ENCODE data around the gene CHIA. TPM values are rescaled to one million over a fixed set of nuclear protein-coding genes. Genes with fewer than 3 reads are reported as not detected.

The CHIA gene
- polyA plus RNA-seq, 1 of the 3 experiments (the other 2 are of a cell fraction) = not detected

- H3K9ac ChIP-seq = no peak overlapping the region
- POLR2A ChIA-PET = no interaction called here
- CTCF ChIA-PET = interaction anchor here (0.8 to 1.2 kb wide), 5 partner anchors 9 to 488 kb away, joined by 3 to 4 read pairs (median 3); no protein-coding TSS in a partner anchor
- no peaks in the 10 kb centered on the region for H3K79me2 ChIP-seq (ENCODE audit: insufficient read depth)
- H3K4me1 ChIP-seq (ENCODE audit: control insufficient read depth in 1 of 2, insufficient read depth in 2 of 2, low read depth in 1 of 2, low read length in 1 of 2) = no peaks in the 10 kb centered on the region
- H2AFZ ChIP-seq (ENCODE audit: low read depth) = no peak overlapping the region
- H3K36me3 ChIP-seq (replicated peaks in 1 of 2; ENCODE audit: control insufficient read depth in 1 of 2, insufficient read depth in 2 of 2, low read length in 1 of 2) = no peaks in the 10 kb centered on the region
- WGBS (ENCODE audit: low lambda C conversion rate) = 17% methylated on average over 5 of the region's 5 CpGs
- no peaks in the 10 kb centered on the region for H3K9me2 ChIP-seq
- H3F3A ChIP-seq (replicated peaks; ENCODE audit: insufficient read depth) = no peaks in the 10 kb centered on the region
- H3K9me3 ChIP-seq = 0 out of 2 replicates have a peak, but pooled peaks cover 4% of the 10 kb centered on the region
- DNase-seq = no peak
- no peak overlapping the region for H3K4me2 ChIP-seq
- no peaks in the 10 kb centered on the region for H4K20me1 ChIP-seq (ENCODE audit: insufficient read depth)
- H3K27ac ChIP-seq (ENCODE audit: low read depth in 2 of 2, low read length in 1 of 2) = no peak overlapping the region
- H3K27me3 ChIP-seq (ENCODE audit: insufficient read depth) = no peaks in the 10 kb centered on the region; the same call in 1 of the 2 replicates
- no peak overlapping the region for H3K4me3 ChIP-seq (ENCODE audit: low read depth in 2 of 2, low read length in 1 of 2)
- no peak for TF ChIP-seq RXRA (IDR thresholded peaks at IDR 0.05; ENCODE audit: borderline replicate concordance, low read depth)
- no peak for TF ChIP-seq FOSL2 (IDR thresholded peaks at IDR 0.05; ENCODE audit: borderline replicate concordance, low read depth)
- no peak for TF ChIP-seq GABPA (IDR thresholded peaks at IDR 0.05; ENCODE audit: low read depth)
- no peak for TF ChIP-seq IRF3 (IDR thresholded peaks at IDR 0.05; ENCODE audit: low read depth, low read length)
- no peak for TF ChIP-seq YY1 (IDR thresholded peaks at IDR 0.05; ENCODE audit: low read depth)
- no peak for TF ChIP-seq JUND (IDR thresholded peaks at IDR 0.05)
- TF ChIP-seq TCF12 (IDR thresholded peaks at IDR 0.05) = no peak
- no peak for TF ChIP-seq EP300 (IDR thresholded peaks at IDR 0.05; ENCODE audit: borderline replicate concordance in 1 of 2, low read depth in 1 of 2, low read length in 1 of 2)
- no peak for TF ChIP-seq REST (IDR thresholded peaks at IDR 0.05; ENCODE audit: low read depth, low read length)
- no peak for TF ChIP-seq MEF2A (IDR thresholded peaks at IDR 0.05; ENCODE audit: borderline replicate concordance, low read depth)
- no peak for TF ChIP-seq RCOR1 (IDR thresholded peaks at IDR 0.05; ENCODE audit: low read length)
- TF ChIP-seq FOXM1 (IDR thresholded peaks at IDR 0.05; ENCODE audit: low read depth) = no peak
Observed at GRCh38 chr1:111281411-111281810, 9.2 kb upstream of the CHIA start.

GRCh38 chr1:111283838-111284237 is 6.8 kb upstream of the CHIA start:
- Histone ChIP-seq H3K9me2 (no peaks in the 10 kb centered on the region), H3F3A (replicated peaks; ENCODE audit: insufficient read depth) (no peaks in the 10 kb centered on the region), H3K27me3 (ENCODE audit: insufficient read depth) (no peaks in the 10 kb centered on the region; the same call in 1 of the 2 replicates), H3K4me3 (ENCODE audit: low read depth in 2 of 2, low read length in 1 of 2) (no peak overlapping the region), H3K9ac (no peak overlapping the region), H3K9me3 (no peaks in the 10 kb centered on the region), H4K20me1 (ENCODE audit: insufficient read depth) (no peaks in the 10 kb centered on the region), H3K27ac (ENCODE audit: low read depth in 2 of 2, low read length in 1 of 2) (no peak overlapping the region), H3K79me2 (ENCODE audit: insufficient read depth) (no peaks in the 10 kb centered on the region), H2AFZ (ENCODE audit: low read depth) (no peak overlapping the region), H3K4me1 (ENCODE audit: control insufficient read depth in 1 of 2, insufficient read depth in 2 of 2, low read depth in 1 of 2, low read length in 1 of 2) (no peaks in the 10 kb centered on the region), H3K36me3 (replicated peaks in 1 of 2; ENCODE audit: control insufficient read depth in 1 of 2, insufficient read depth in 2 of 2, low read length in 1 of 2) (no peaks in the 10 kb centered on the region), H3K4me2 (no peak overlapping the region)
- ChIA-PET CTCF (no interaction called here), POLR2A (no interaction called here)
- DNase-seq = no peak
- TF ChIP-seq EP300 (IDR thresholded peaks at IDR 0.05; ENCODE audit: borderline replicate concordance in 1 of 2, low read depth in 1 of 2, low read length in 1 of 2) (no peak), IRF3 (IDR thresholded peaks at IDR 0.05; ENCODE audit: low read depth, low read length) (no peak), POLR2AphosphoS5 (IDR thresholded peaks at IDR 0.05; ENCODE audit: low read depth, low read length) (no peak), GABPA (IDR thresholded peaks at IDR 0.05; ENCODE audit: low read depth) (no peak), TAF1 (IDR thresholded peaks at IDR 0.05; ENCODE audit: borderline replicate concordance, low read depth, low read length) (no peak), ELF1 (IDR thresholded peaks at IDR 0.05) (no peak), MXI1 (IDR thresholded peaks at IDR 0.05; ENCODE audit: low read depth, low read length) (no peak), FOSL2 (IDR thresholded peaks at IDR 0.05; ENCODE audit: borderline replicate concordance, low read depth) (no peak), SMC3 (IDR thresholded peaks at IDR 0.05; ENCODE audit: low read depth, low read length) (no peak), CTCF (IDR thresholded peaks at IDR 0.05) (no peak), FOXM1 (IDR thresholded peaks at IDR 0.05; ENCODE audit: low read depth) (no peak), GATA2 (CRISPR knock-in tag; IDR thresholded peaks at IDR 0.05) (no peak)

All from SK-N-SH (cell line).